Mesendoderm (in vitro differentiated cells): Measurements from ENCODE around the gene MYO10.

ENCODE experiments used
- DNase-seq: peaks from one replicate; pipeline ENCODE4 v3.0.0; 2013
- H2AK5ac ChIP-seq: 2 replicates; pipeline ENCODE4 v1.6.1; 2013; ENCODE audit warnings: low read length, inconsistent platforms
- H2BK120ac ChIP-seq: 2 replicates; pipeline ENCODE4 v1.6.1; 2013; ENCODE audit warnings: low read depth, mild to moderate bottlenecking, low read length, moderate library complexity, mixed read lengths
- H2BK15ac ChIP-seq: replicated peaks from 2 replicates; pipeline ENCODE4 v1.6.1; 2013; ENCODE audit warnings: low read depth, mild to moderate bottlenecking, moderate library complexity
- H2BK5ac ChIP-seq: 2 replicates; pipeline ENCODE4 v1.6.1; 2013; ENCODE audit warnings: low read length, inconsistent platforms
- H3K18ac ChIP-seq: 2 replicates; pipeline ENCODE4 v1.6.1; 2013; ENCODE audit warnings: mild to moderate bottlenecking, low read length, mixed read lengths
- H3K23ac ChIP-seq: one replicate; pipeline ENCODE4 v1.6.1; 2013; ENCODE audit warnings: low read length
- H3K27ac ChIP-seq: 2 replicates; pipeline ENCODE4 v1.5.1; 2013; ENCODE audit warnings: low read depth, mild to moderate bottlenecking, inconsistent platforms, low read length, moderate library complexity
- H3K27me3 ChIP-seq: 2 replicates; pipeline ENCODE4 v1.6.1; 2013; ENCODE audit warnings: low read length, control low read depth, mild to moderate bottlenecking, inconsistent platforms; ENCODE audit not compliant: insufficient read depth, poor library complexity
- H3K36me3 ChIP-seq: 2 replicates; pipeline ENCODE4 v1.6.1; 2013; ENCODE audit warnings: low read length, inconsistent platforms; ENCODE audit not compliant: control insufficient read depth, insufficient read depth
- H3K4ac ChIP-seq: one replicate; pipeline ENCODE4 v1.6.1; 2013; ENCODE audit warnings: low read depth, mild to moderate bottlenecking, low read length, moderate library complexity
- H3K4me1 ChIP-seq: 2 replicates; pipeline ENCODE4 v1.6.1; 2013; ENCODE audit warnings: low read depth, low read length, inconsistent platforms; ENCODE audit not compliant: control insufficient read depth
- H3K4me2 ChIP-seq: 2 replicates; pipeline ENCODE4 v1.6.1; 2013; ENCODE audit warnings: low read length
- H3K4me3 ChIP-seq: 2 replicates; pipeline ENCODE4 v1.5.1; 2013; ENCODE audit warnings: mild to moderate bottlenecking, low read length
- H3K56ac ChIP-seq: one replicate; pipeline ENCODE4 v1.6.1; 2013; ENCODE audit warnings: low read length
- H3K79me1 ChIP-seq: 2 replicates; pipeline ENCODE4 v1.6.1; 2013; ENCODE audit warnings: low read length, inconsistent platforms
- H3K79me2 ChIP-seq: 2 replicates; pipeline ENCODE4 v1.6.1; 2013; ENCODE audit warnings: mild to moderate bottlenecking, low read length; ENCODE audit not compliant: control insufficient read depth, insufficient read depth
- H3K9ac ChIP-seq: 2 replicates; pipeline ENCODE4 v1.6.1; 2013; ENCODE audit warnings: low read length, inconsistent platforms
- H4K5ac ChIP-seq: one replicate; pipeline ENCODE4 v1.6.1; 2013; ENCODE audit warnings: low read length
- H4K8ac ChIP-seq: one replicate; pipeline ENCODE4 v1.6.1; 2013; ENCODE audit warnings: low read depth, mild to moderate bottlenecking, control low read depth, low read length, moderate library complexity
- WGBS: extraction: QIAGEN DNeasy Blood & Tissue Kit; methylation state at CpG from one replicate; pipeline ENCODE4 v1.1.7; 2013; ENCODE audit warnings: low lambda C conversion rate, missing lambda C conversion rate; ENCODE audit not compliant: insufficient coverage; ENCODE audit errors: extremely low coverage; 5-methylcytosine and 5-hydroxymethylcytosine counted together

Gene MYO10

GRCh38 chr5:16936989-16937438, 926 bp upstream of the MYO10 start:
- H3K4me1 ChIP-seq: peaks cover 2% of the 10 kb centered on the region
- no peak overlapping the region for H3K4me3 ChIP-seq
- H2BK120ac ChIP-seq: no peak overlapping the region
- no peak overlapping the region for H4K5ac ChIP-seq
- H3K4me2 ChIP-seq: peak overlapping the region; percentile 95
- H3K79me1 ChIP-seq: peaks cover 5% of the 10 kb centered on the region
- peak overlapping the region; percentile 65 for H3K9ac ChIP-seq
- DNase-seq: no peak
- H3K23ac ChIP-seq: no peak overlapping the region
- peak overlapping the region; percentile 57 for H3K18ac ChIP-seq
- H3K79me2 ChIP-seq: peaks cover 10% of the 10 kb centered on the region
- peak overlapping the region; percentile 84 for H3K56ac ChIP-seq
- no peak overlapping the region for H2BK15ac ChIP-seq
- no peak overlapping the region for H3K4ac ChIP-seq
- peaks cover 10% of the 10 kb centered on the region for H3K27me3 ChIP-seq
- H3K27ac ChIP-seq: no peak overlapping the region
- no peak overlapping the region for H2AK5ac ChIP-seq
- WGBS: no CpG with 5 or more reads among the region's 11 CpGs
- H3K36me3 ChIP-seq: no peaks in the 10 kb centered on the region
- no peak overlapping the region for H2BK5ac ChIP-seq
- no peak overlapping the region for H4K8ac ChIP-seq

DNA sequence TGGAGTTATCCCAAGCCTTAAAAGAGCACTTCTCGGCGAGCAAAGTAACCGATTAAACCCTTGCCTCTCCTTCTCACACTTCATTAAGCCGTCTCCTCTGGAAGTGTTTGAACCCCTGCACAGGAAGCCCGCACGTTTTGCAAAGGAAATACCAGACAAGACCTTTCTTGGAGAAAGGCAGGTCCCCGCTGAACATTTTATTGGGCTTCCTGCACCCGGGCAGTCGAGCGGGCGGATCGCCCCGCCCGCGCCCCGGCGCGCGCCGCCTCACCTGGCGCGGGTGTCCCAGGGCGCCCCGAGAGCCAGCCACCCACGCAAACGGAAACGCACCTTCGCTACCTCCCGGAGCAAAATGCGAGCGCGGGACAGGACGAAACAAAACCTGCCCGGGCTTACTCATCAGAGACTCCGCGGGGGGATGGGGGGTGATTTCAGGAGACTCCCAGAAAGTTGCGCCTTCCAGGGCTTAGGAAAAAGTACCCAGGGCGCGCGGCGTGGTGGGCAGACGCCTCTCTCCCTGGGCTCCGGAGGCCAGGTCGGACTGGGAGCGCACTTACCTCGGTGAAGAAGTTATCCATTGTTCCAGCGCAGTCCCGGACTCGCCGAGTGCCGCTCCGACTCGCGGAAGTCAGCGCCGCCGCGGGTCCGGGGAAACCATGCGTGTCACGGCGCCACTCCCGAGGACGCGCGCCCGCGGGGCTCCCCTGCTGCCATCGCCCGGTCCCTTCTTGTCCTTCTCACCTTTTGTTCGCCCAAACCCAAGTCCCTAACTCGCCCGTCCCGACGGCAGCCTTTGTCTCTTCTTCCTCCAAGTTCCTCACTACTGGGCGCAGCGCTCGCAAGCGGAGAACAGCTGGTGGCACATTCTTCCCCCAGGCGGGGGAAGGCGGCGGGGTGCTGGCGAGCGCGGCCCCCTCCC, 598 bp downstream of the MYO10 start:
- DNase-seq: peak; percentile 83

GRCh38 chr5:16934677-16935153, 1.4 kb downstream of the MYO10 start:
- no peak overlapping the region for H3K18ac ChIP-seq
- no peak overlapping the region for H3K4ac ChIP-seq
- WGBS: no CpG with 5 or more reads among the region's 6 CpGs
- H2BK120ac ChIP-seq: no peak overlapping the region
- peaks cover 2% of the 10 kb centered on the region for H3K4me1 ChIP-seq
- no peak overlapping the region for H3K27ac ChIP-seq
- peaks cover 7% of the 10 kb centered on the region for H3K79me1 ChIP-seq
- H3K4me2 ChIP-seq: peak overlapping the region; percentile 83
- peaks cover 7% of the 10 kb centered on the region for H3K27me3 ChIP-seq
- no peak overlapping the region for H2BK5ac ChIP-seq
- no peak overlapping the region for H2BK15ac ChIP-seq
- H4K8ac ChIP-seq: no peak overlapping the region
- H3K56ac ChIP-seq: no peak overlapping the region
- H3K4me3 ChIP-seq: peak overlapping the region; percentile 84
- no peak for DNase-seq
- H3K23ac ChIP-seq: no peak overlapping the region
- H3K9ac ChIP-seq: peak overlapping the region; percentile 72
- no peak overlapping the region for H4K5ac ChIP-seq
- H2AK5ac ChIP-seq: no peak overlapping the region
- H3K79me2 ChIP-seq: peaks cover 13% of the 10 kb centered on the region
- no peaks in the 10 kb centered on the region for H3K36me3 ChIP-seq

More for the DNA sequence above, 598 bp downstream of the MYO10 start:
- H3K18ac ChIP-seq: peak overlapping the region; percentile 46
- peaks cover 2% of the 10 kb centered on the region for H3K4me1 ChIP-seq
- H3K4me3 ChIP-seq: peak overlapping the region; percentile 84
- peaks cover 13% of the 10 kb centered on the region for H3K79me2 ChIP-seq
- no peak overlapping the region for H4K5ac ChIP-seq
- H3K9ac ChIP-seq: peak overlapping the region; percentile 72
- no CpG with 5 or more reads among the region's 85 CpGs for WGBS
- H3K27ac ChIP-seq: peak overlapping the region; percentile 3
- H2AK5ac ChIP-seq: no peak overlapping the region
- H2BK15ac ChIP-seq: no peak overlapping the region
- no peaks in the 10 kb centered on the region for H3K36me3 ChIP-seq
- peaks cover 10% of the 10 kb centered on the region for H3K27me3 ChIP-seq
- no peak overlapping the region for H4K8ac ChIP-seq
- peak overlapping the region; percentile 83 for H3K4me2 ChIP-seq
- no peak overlapping the region for H3K23ac ChIP-seq
- peak overlapping the region; percentile 28 for H3K4ac ChIP-seq
- no peak overlapping the region for H2BK120ac ChIP-seq
- no peak overlapping the region for H2BK5ac ChIP-seq
- H3K56ac ChIP-seq: peak overlapping the region; percentile 91
- H3K79me1 ChIP-seq: peaks cover 7% of the 10 kb centered on the region

DNA sequence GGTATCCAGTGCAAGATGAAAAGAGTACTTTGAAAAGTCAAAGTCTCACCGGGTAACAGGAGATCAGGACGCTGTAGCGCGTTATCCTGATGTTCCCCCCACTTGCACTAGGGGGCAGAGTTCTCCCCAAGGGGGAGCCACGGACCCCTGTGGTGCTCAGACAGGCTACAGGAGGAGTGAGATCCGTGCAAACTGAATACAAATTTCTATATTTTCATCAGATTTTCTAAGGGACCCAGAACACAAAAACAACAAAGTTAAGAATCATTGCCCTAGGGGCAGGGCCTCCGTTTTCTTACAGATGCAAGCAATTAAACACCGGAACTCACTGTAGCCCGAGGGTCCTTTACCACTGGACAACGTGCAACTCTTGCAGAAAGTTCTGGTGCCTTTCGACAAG, 2.0 kb downstream of the MYO10 start:
- H3K18ac ChIP-seq: no peak overlapping the region
- no peak overlapping the region for H3K27ac ChIP-seq
- H3K4me1 ChIP-seq: peaks cover 2% of the 10 kb centered on the region
- no peak overlapping the region for H4K8ac ChIP-seq
- no CpG with 5 or more reads among the region's 11 CpGs for WGBS
- no peak overlapping the region for H3K56ac ChIP-seq
- H3K4me3 ChIP-seq: no peak overlapping the region
- H2BK15ac ChIP-seq: no peak overlapping the region
- peaks cover 11% of the 10 kb centered on the region for H3K79me1 ChIP-seq
- no peak overlapping the region for H2BK120ac ChIP-seq
- H4K5ac ChIP-seq: no peak overlapping the region
- H2AK5ac ChIP-seq: no peak overlapping the region
- no peak overlapping the region for H3K4ac ChIP-seq
- H3K27me3 ChIP-seq: peaks cover 7% of the 10 kb centered on the region
- peak overlapping the region; percentile 18 for H3K9ac ChIP-seq
- no peak overlapping the region for H3K23ac ChIP-seq
- H3K79me2 ChIP-seq: peaks cover 16% of the 10 kb centered on the region
- H2BK5ac ChIP-seq: no peak overlapping the region
- H3K36me3 ChIP-seq: no peaks in the 10 kb centered on the region
- H3K4me2 ChIP-seq: peak overlapping the region; percentile 17
- peak; percentile 85 for DNase-seq

GRCh38 chr5:16933337-16933736, 2.8 kb downstream of the MYO10 start:
- no peak overlapping the region for H4K5ac ChIP-seq

More at GRCh38 chr5:16933337-16933736, 2.8 kb downstream of the MYO10 start:
- Histone ChIP-seq H3K27ac (no peak overlapping the region), H2BK5ac (no peak overlapping the region), H3K4ac (no peak overlapping the region), H3K9ac (no peak overlapping the region), H3K18ac (no peak overlapping the region), H3K56ac (no peak overlapping the region), H3K4me3 (no peak overlapping the region), H2AK5ac (no peak overlapping the region), H3K23ac (no peak overlapping the region), H4K8ac (no peak overlapping the region), H3K79me2 (peaks cover 16% of the 10 kb centered on the region), H3K4me2 (no peak overlapping the region), H2BK120ac (no peak overlapping the region), H3K79me1 (peaks cover 11% of the 10 kb centered on the region), H2BK15ac (no peak overlapping the region), H3K4me1 (peaks cover 2% of the 10 kb centered on the region), H3K36me3 (no peaks in the 10 kb centered on the region), H3K27me3 (peaks cover 7% of the 10 kb centered on the region)
- no CpG with 5 or more reads among the region's 2 CpGs for WGBS
- DNase-seq: no peak
